Fibroblast of pulmonary artery (primary cell): Measurements from ENCODE around the gene RAMP2.

ENCODE experiments used
- DNase-seq: peaks from one replicate; pipeline ENCODE4 v3.0.0-alpha.2; 2010; ENCODE audit warnings: low read depth
- H3K4me3 ChIP-seq: replicated peaks from 2 replicates; pipeline ENCODE4 v1.5.1; 2011; ENCODE audit warnings: low read depth, mild to moderate bottlenecking, control low read depth, low read length, moderate library complexity
- TF ChIP-seq, protein P1 (sequence below): IDR thresholded peaks from 2 replicates; pipeline ENCODE4 v1.5.1; 2011; ENCODE audit warnings: mild to moderate bottlenecking, control low read depth, low read length, inconsistent platforms; ENCODE audit errors: missing control alignments

RAMP2 gene

GRCh38 chr17:42804918-42805367, 43.9 kb downstream of the RAMP2 start:
- H3K4me3 ChIP-seq, result no peak overlapping the region
- TF ChIP-seq, protein P1, sequence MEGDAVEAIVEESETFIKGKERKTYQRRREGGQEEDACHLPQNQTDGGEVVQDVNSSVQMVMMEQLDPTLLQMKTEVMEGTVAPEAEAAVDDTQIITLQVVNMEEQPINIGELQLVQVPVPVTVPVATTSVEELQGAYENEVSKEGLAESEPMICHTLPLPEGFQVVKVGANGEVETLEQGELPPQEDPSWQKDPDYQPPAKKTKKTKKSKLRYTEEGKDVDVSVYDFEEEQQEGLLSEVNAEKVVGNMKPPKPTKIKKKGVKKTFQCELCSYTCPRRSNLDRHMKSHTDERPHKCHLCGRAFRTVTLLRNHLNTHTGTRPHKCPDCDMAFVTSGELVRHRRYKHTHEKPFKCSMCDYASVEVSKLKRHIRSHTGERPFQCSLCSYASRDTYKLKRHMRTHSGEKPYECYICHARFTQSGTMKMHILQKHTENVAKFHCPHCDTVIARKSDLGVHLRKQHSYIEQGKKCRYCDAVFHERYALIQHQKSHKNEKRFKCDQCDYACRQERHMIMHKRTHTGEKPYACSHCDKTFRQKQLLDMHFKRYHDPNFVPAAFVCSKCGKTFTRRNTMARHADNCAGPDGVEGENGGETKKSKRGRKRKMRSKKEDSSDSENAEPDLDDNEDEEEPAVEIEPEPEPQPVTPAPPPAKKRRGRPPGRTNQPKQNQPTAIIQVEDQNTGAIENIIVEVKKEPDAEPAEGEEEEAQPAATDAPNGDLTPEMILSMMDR, result no peak
- no peak for DNase-seq

- DNase-seq, result no peak
- H3K4me3 ChIP-seq, result no peak overlapping the region
- TF ChIP-seq, protein P1, result no peak
Observed at GRCh38 chr17:42806249-42806648, 45.2 kb downstream of the RAMP2 start.

DNA sequence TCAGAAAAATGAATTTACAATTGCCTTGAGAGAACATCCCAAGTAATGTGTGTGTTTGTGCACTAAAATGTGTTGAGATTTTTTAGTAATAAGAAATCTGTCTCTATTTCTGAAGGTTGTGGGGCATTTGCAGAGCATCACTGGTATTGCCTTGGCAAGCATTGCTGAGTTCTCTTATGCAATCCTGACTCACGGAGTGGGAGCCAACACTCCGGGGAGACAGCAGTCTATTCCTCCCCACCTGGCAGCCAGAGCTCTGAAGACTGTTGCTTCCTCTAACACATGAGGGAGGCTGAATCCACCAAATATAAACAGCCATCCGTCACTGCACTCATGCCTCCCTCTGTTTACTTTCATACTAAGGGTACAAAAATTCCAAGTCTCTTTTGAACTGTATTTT, 48.2 kb downstream of the RAMP2 start:
- peak; percentile 89 for DNase-seq
- H3K4me3 ChIP-seq, result no peak overlapping the region
- TF ChIP-seq, protein P1, result no peak
